Neural cell (in vitro differentiated cells): ENCODE data around the gene CFAP97D1. TPM values are rescaled to one million over a fixed set of nuclear protein-coding genes. Genes with fewer than 3 reads are reported as not detected.

ENCODE experiments used
- H2AFZ ChIP-seq: fragments of 200-600, 300-800 bp; sonication (generic), shearing (Covaris generic); 2 replicates; pipeline ENCODE4 v1.6.0; 2014; ENCODE audit warnings: low read depth, mild to moderate bottlenecking, antibody characterized with exemption, low read length, moderate library complexity
- H3F3A ChIP-seq: fragments of 200-600 bp; shearing (Covaris generic); 2 replicates; pipeline ENCODE4 v1.6.1; 2016; ENCODE audit warnings: mild to moderate bottlenecking, moderate library complexity, mixed read lengths, antibody characterized with exemption, low read length; ENCODE audit not compliant: insufficient read depth, poor library complexity, severe bottlenecking
- H3K27ac ChIP-seq: fragments of 200-600, 300-800 bp; sonication (generic), shearing (Covaris generic); 2 replicates; pipeline ENCODE4 v1.5.1; 2014; ENCODE audit warnings: mild to moderate bottlenecking, low read length, moderate library complexity
- H3K27me3 ChIP-seq: fragments of 300-800, 200-600 bp; sonication (generic), shearing (Covaris generic); 2 replicates; pipeline ENCODE4 v1.6.0; 2014; ENCODE audit warnings: mild to moderate bottlenecking, low read depth, low read length, moderate library complexity; ENCODE audit not compliant: insufficient read depth
- H3K36me3 ChIP-seq: fragments of 300-800, 200-600 bp; sonication (generic), shearing (Covaris generic); 2 replicates; pipeline ENCODE4 v1.5.1; 2014; ENCODE audit warnings: mild to moderate bottlenecking, antibody characterized with exemption, low read length, moderate library complexity; ENCODE audit not compliant: insufficient read depth
- H3K4me2 ChIP-seq: fragments of 300-800, 200-600 bp; sonication (generic), shearing (Covaris generic); 2 replicates; pipeline ENCODE4 v1.6.0; 2014; ENCODE audit warnings: mild to moderate bottlenecking, low read length
- H3K4me3 ChIP-seq: fragments of 300-800, 200-600 bp; sonication (generic), shearing (Covaris generic); 2 replicates; pipeline ENCODE4 v1.5.1; 2014; ENCODE audit warnings: mild to moderate bottlenecking, low read length, moderate library complexity
- H3K79me2 ChIP-seq: fragments of 200-600 bp; shearing (Covaris generic); replicated peaks from 2 replicates; pipeline ENCODE4 v1.6.0; 2014; ENCODE audit warnings: mild to moderate bottlenecking, low read length, moderate library complexity; ENCODE audit not compliant: insufficient read depth
- H3K9ac ChIP-seq: fragments of 300-800, 200-600 bp; sonication (generic), shearing (Covaris generic); 2 replicates; pipeline ENCODE4 v1.6.1; 2016; ENCODE audit warnings: mild to moderate bottlenecking, low read length, mixed read lengths
- H3K9me2 ChIP-seq: fragments of 200-600 bp; shearing (Covaris generic); 2 replicates; pipeline ENCODE4 v1.6.1; 2016; ENCODE audit warnings: mild to moderate bottlenecking, low read length, mixed read lengths; ENCODE audit not compliant: insufficient read depth
- H3K9me3 ChIP-seq: fragments of 200-600, 300-800 bp; sonication (generic), shearing (Covaris generic); 2 replicates; pipeline ENCODE4 v1.6.1; 2016; ENCODE audit warnings: mild to moderate bottlenecking, mixed run types, low read length, moderate library complexity, mixed read lengths
- H4K20me1 ChIP-seq: fragments of 200-600 bp; shearing (Covaris generic); 2 replicates; pipeline ENCODE4 v1.6.1; 2016; ENCODE audit warnings: mild to moderate bottlenecking, mixed run types; ENCODE audit not compliant: insufficient read depth
- CTCF ChIP-seq: fragments of 450-650 bp; IDR thresholded peaks from 2 replicates; pipeline ENCODE4 v1.5.1; 2014; ENCODE audit warnings: antibody characterized with exemption, mild to moderate bottlenecking, moderate library complexity; ENCODE audit not compliant: poor library complexity, severe bottlenecking
- EP300 ChIP-seq: fragments of 450-650 bp; conservative IDR thresholded peaks from 2 replicates; pipeline ENCODE4 v1.6.1; 2014; ENCODE audit warnings: antibody characterized with exemption, mild to moderate bottlenecking, moderate library complexity; ENCODE audit not compliant: poor library complexity, severe bottlenecking
- EZH2 ChIP-seq: fragments of 200-600, 300-800 bp; shearing (Covaris generic), sonication (generic); IDR thresholded peaks from 2 replicates; pipeline ENCODE4 v1.6.1; 2014; ENCODE audit warnings: antibody characterized with exemption, low read length, borderline replicate concordance, mild to moderate bottlenecking; ENCODE audit not compliant: insufficient read depth, poor library complexity, severe bottlenecking
- MXI1 ChIP-seq: fragments of 450-650 bp; conservative IDR thresholded peaks from 2 replicates; pipeline ENCODE4 v1.6.1; 2014; ENCODE audit warnings: antibody characterized with exemption, mild to moderate bottlenecking; ENCODE audit not compliant: poor library complexity, severe bottlenecking
- POLR2AphosphoS5 ChIP-seq: IDR thresholded peaks from 2 replicates; pipeline ENCODE4 v1.6.1; 2012
- RAD21 ChIP-seq: fragments of 450-650 bp; conservative IDR thresholded peaks from 2 replicates; pipeline ENCODE4 v1.6.1; 2014; ENCODE audit warnings: antibody characterized with exemption, mild to moderate bottlenecking, moderate library complexity
- REST ChIP-seq: IDR thresholded peaks from 2 replicates; pipeline ENCODE4 v1.6.1; 2012; ENCODE audit warnings: borderline replicate concordance
- SMC3 ChIP-seq: fragments of 450-650 bp; conservative IDR thresholded peaks from 2 replicates; pipeline ENCODE4 v1.6.1; 2014; ENCODE audit warnings: antibody characterized with exemption, mild to moderate bottlenecking, moderate library complexity; ENCODE audit not compliant: poor library complexity
- TAF1 ChIP-seq: IDR thresholded peaks from 2 replicates; pipeline ENCODE4 v1.6.1; 2012; ENCODE audit warnings: low read depth
- polyA minus RNA-seq: library from RNA; depleted of rRNA, polyadenylated mRNA; stranded (reverse); fragments of >200 nt; gene quantifications from 2 replicates; pipeline ENCODE4 v1.2.3, GENCODE V29; 2014
- polyA plus RNA-seq: library from polyadenylated mRNA; depleted of rRNA; stranded (reverse); fragments of >200 nt; gene quantifications from 2 replicates; pipeline ENCODE4 v1.2.3, GENCODE V29; 2014

CFAP97D1 gene
- polyA plus RNA-seq, result 0.09 TPM in 1 of 2 replicates, not detected in the other
- polyA minus RNA-seq, result 0.23 and 0.24 TPM in 2 replicates

- Histone ChIP-seq H2AFZ (peak within 1 kb of the TSS; percentile 73), H3K9me3 (no peaks in the 10 kb centered on the region), H3K36me3 (no peaks in the 10 kb centered on the region), H3F3A (no peaks in the 10 kb centered on the region), H3K27me3 (no peaks in the 10 kb centered on the region), H3K79me2 (peaks cover 5% of the 10 kb centered on the region), H3K9me2 (no peaks in the 10 kb centered on the region), H3K27ac (peak within 1 kb of the TSS; percentile 70), H4K20me1 (no peaks in the 10 kb centered on the region), H3K4me3 (peak within 1 kb of the TSS; percentile 89), H3K4me2 (peak within 1 kb of the TSS; percentile 88), H3K9ac (peak within 1 kb of the TSS; percentile 98)
- TF ChIP-seq EP300, result no peak
- TF ChIP-seq SMC3, result no peak
- no peak for TF ChIP-seq EZH2
- TF ChIP-seq REST, result no peak
- no peak for TF ChIP-seq POLR2AphosphoS5
- TF ChIP-seq TAF1, result no peak
- no peak for TF ChIP-seq RAD21
- TF ChIP-seq MXI1, result no peak
- TF ChIP-seq CTCF, result no peak
Observed at GRCh38 chr17:43780135-43780534, at the start of gene CFAP97D1. Gene CFAP97D1 (plus strand): TSS chr17:43780435. CDS start chr17:43780463, 28 bp downstream.

GRCh38 chr17:43732958-43733357 lies 47.3 kb upstream of the CFAP97D1 start:
- no peaks in the 10 kb centered on the region for H3K27me3 ChIP-seq
- no peak overlapping the region for H3K4me2 ChIP-seq
- no peaks in the 10 kb centered on the region for H4K20me1 ChIP-seq
- no peaks in the 10 kb centered on the region for H3K9me2 ChIP-seq
- H3K9ac ChIP-seq, result no peak overlapping the region
- TF ChIP-seq REST (no peak), MXI1 (no peak), SMC3 (no peak), EZH2 (no peak), POLR2AphosphoS5 (no peak), TAF1 (no peak), CTCF (no peak), EP300 (no peak), RAD21 (no peak)
- H3K27ac ChIP-seq, result no peak overlapping the region
- H3K4me3 ChIP-seq, result no peak overlapping the region
- no peaks in the 10 kb centered on the region for H3F3A ChIP-seq
- H3K79me2 ChIP-seq, result no peaks in the 10 kb centered on the region
- no peak overlapping the region for H2AFZ ChIP-seq
- peaks cover 3% of the 10 kb centered on the region for H3K9me3 ChIP-seq
- no peaks in the 10 kb centered on the region for H3K36me3 ChIP-seq
